A172 (cell line): Measurements from ENCODE around the gene BCAS4. TPM values are rescaled to one million over a fixed set of nuclear protein-coding genes. Genes with fewer than 3 reads are reported as not detected.

Experiments used
- DNase-seq: peaks from one replicate; pipeline ENCODE4 v3.0.0-alpha.2; 2015; ENCODE audit warnings: low spot score
- total RNA-seq: library from RNA; depleted of rRNA; stranded (reverse); fragments of >200 nt; shearing (Covaris generic); gene quantifications from 2 replicates; pipeline ENCODE4 v1.2.3, GENCODE V29; 2014

BCAS4 gene
- total RNA-seq, 1 experiment from 2014 or later, result 21.4 TPM

- no peak for DNase-seq
Measured at GRCh38 chr20:50821994-50822393, 27.1 kb downstream of the BCAS4 start.

GRCh38 chr20:50823319-50823718, 28.5 kb downstream of the BCAS4 start:
- DNase-seq, result no peak

- no peak for DNase-seq
Measured at GRCh38 chr20:50824137-50824536, 29.3 kb downstream of the BCAS4 start.

- no peak for DNase-seq
Measured at GRCh38 chr20:50826121-50826520, 31.3 kb downstream of the BCAS4 start.

- DNase-seq, result no peak
Measured at GRCh38 chr20:50828363-50829136, 33.7 kb downstream of the BCAS4 start.

- DNase-seq, result no peak
Measured at GRCh38 chr20:50831622-50832021, 36.8 kb downstream of the BCAS4 start.

- peak; percentile 55 for DNase-seq
Measured at GRCh38 chr20:50834599-50835005, 39.7 kb downstream of the BCAS4 start.

- DNase-seq, result peak; percentile 41
Measured at GRCh38 chr20:50837532-50838321, 42.9 kb downstream of the BCAS4 start.

- DNase-seq, result no peak
Measured at GRCh38 chr20:50838322-50838625, 43.4 kb downstream of the BCAS4 start.

- no peak for DNase-seq
Measured at GRCh38 chr20:50838707-50839385, 44.0 kb downstream of the BCAS4 start.

- DNase-seq, result no peak
Measured at GRCh38 chr20:50842821-50843220, 48.0 kb downstream of the BCAS4 start.

- no peak for DNase-seq
Measured at GRCh38 chr20:50843331-50844276, 48.7 kb downstream of the BCAS4 start.

GRCh38 chr20:50844430-50845100, 49.7 kb downstream of the BCAS4 start:
- DNase-seq, result peak; percentile 90

- DNase-seq, result no peak
Measured at GRCh38 chr20:50845566-50846215, 50.8 kb downstream of the BCAS4 start.

- DNase-seq, result no peak
Measured at GRCh38 chr20:50848341-50848808, 53.5 kb downstream of the BCAS4 start.

- DNase-seq, result peak; percentile 47
Measured at GRCh38 chr20:50848846-50849673, 54.2 kb downstream of the BCAS4 start.

GRCh38 chr20:50850721-50851286, 55.9 kb downstream of the BCAS4 start:
- DNase-seq, result no peak

GRCh38 chr20:50852085-50852484, 57.2 kb downstream of the BCAS4 start:
- no peak for DNase-seq
